H1 (cell line): Measurements from ENCODE around the gene HNRNPU. TPM values are rescaled to one million over a fixed set of nuclear protein-coding genes. Genes with fewer than 3 reads are reported as not detected.

ENCODE experiments used
- CTCF ChIA-PET: fragments of 300-600 bp; sonication (Branson Sonifier 250); formaldehyde crosslinking; loops from one replicate; lab custom pipeline; 2021; ENCODE audit not compliant: partially characterized antibody; lab: Charles Lee
- POLR2A ChIA-PET: fragments of 300-600 bp; sonication (Branson Sonifier 250); formaldehyde crosslinking; loops from one replicate; lab custom pipeline; 2021; ENCODE audit warnings: inconsistent platforms; ENCODE audit not compliant: partially characterized antibody; lab: Charles Lee
- DNase-seq, 2 experiments: peaks; one replicate each; pipeline versions ENCODE4 v3.0.0 to v3.0.0-alpha.2; 2010 to 2022; ENCODE audit warnings: low spot score in 2 of 2, low read depth in 1 of 2, mixed read lengths in 1 of 2
- FAIRE-seq: peaks from 2 replicates; lab custom pipeline; 2011; peaks lifted over from hg19 to GRCh38; lab: Jason Lieb, UNC
- H2AFZ ChIP-seq: 2 replicates; pipeline ENCODE4 v1.8.1; 2012; ENCODE audit warnings: low read length, inconsistent platforms
- H2AK5ac ChIP-seq: 2 replicates; pipeline ENCODE4 v1.6.1; 2013; ENCODE audit warnings: low read depth, low read length
- H2BK120ac ChIP-seq: replicated peaks from 2 replicates; pipeline ENCODE3; 2013; ENCODE audit warnings: low read depth, low read length, inconsistent platforms
- H2BK12ac ChIP-seq: 2 replicates; pipeline ENCODE4 v1.6.1; 2013; ENCODE audit warnings: low read depth, low read length
- H2BK15ac ChIP-seq: 2 replicates; pipeline ENCODE4 v1.6.1; 2013; ENCODE audit warnings: low read length
- H2BK20ac ChIP-seq: 2 replicates; pipeline ENCODE4 v1.6.1; 2013; ENCODE audit warnings: low read length
- H2BK5ac ChIP-seq: 2 replicates; pipeline ENCODE4 v1.6.1; 2013; ENCODE audit warnings: low read depth, low read length
- H3K14ac ChIP-seq: 2 replicates; pipeline ENCODE4 v1.6.1; 2013; ENCODE audit warnings: inconsistent platforms; ENCODE audit not compliant: insufficient read length
- H3K18ac ChIP-seq: 2 replicates; pipeline ENCODE4 v1.6.1; 2013; ENCODE audit warnings: low read length; ENCODE audit errors: extremely low read depth
- H3K23ac ChIP-seq: 2 replicates; pipeline ENCODE4 v1.6.1; 2013; ENCODE audit warnings: inconsistent platforms; ENCODE audit not compliant: insufficient read length
- H3K23me2 ChIP-seq: 2 replicates; pipeline ENCODE4 v1.6.1; 2013; ENCODE audit warnings: low read depth, low read length
- H3K27ac ChIP-seq: 2 replicates; pipeline ENCODE4 v1.6.1; 2011; ENCODE audit warnings: low read depth, low read length, inconsistent platforms
- H3K27me3 ChIP-seq, 4 experiments: replicated peaks in 1 of 4; 1 replicate in 1 of 4; 2 replicates in 3 of 4; pipeline versions ENCODE4 v1.6.1 to v1.8.1; 2011 to 2013; ENCODE audit warnings: low read length in 3 of 4, mild to moderate bottlenecking in 3 of 4, inconsistent platforms in 2 of 4, mixed read lengths in 2 of 4, moderate library complexity in 1 of 4; ENCODE audit not compliant: control insufficient read depth in 3 of 4, insufficient read depth in 3 of 4; ENCODE audit errors: extremely low read depth in 1 of 4
- H3K36me3 ChIP-seq, 4 experiments: 2 replicates each; pipeline versions ENCODE4 v1.6.1 to v1.8.1; 2011 to 2013; ENCODE audit warnings: mild to moderate bottlenecking in 4 of 4, low read length in 3 of 4, moderate library complexity in 2 of 4, control low read depth in 1 of 4, inconsistent platforms in 1 of 4; ENCODE audit not compliant: insufficient read depth in 4 of 4, control insufficient read depth in 2 of 4
- H3K4ac ChIP-seq: replicated peaks from 2 replicates; pipeline ENCODE3; 2013; ENCODE audit warnings: low read length, low read depth, mixed read lengths, inconsistent platforms; ENCODE audit not compliant: insufficient read length
- H3K4me1 ChIP-seq, 4 experiments: replicated peaks in 1 of 4; 1 replicate in 1 of 4; 2 replicates in 3 of 4; pipeline versions ENCODE4 v1.6.1 to v1.8.1; 2011 to 2013; ENCODE audit warnings: low read length in 3 of 4, inconsistent platforms in 2 of 4, mixed read lengths in 1 of 4; ENCODE audit not compliant: insufficient read depth in 4 of 4, control insufficient read depth in 3 of 4
- H3K4me2 ChIP-seq, 2 experiments: 2 replicates each; pipeline versions ENCODE4 v1.6.1 to v1.8.1; 2011 to 2013; ENCODE audit warnings: low read depth in 2 of 2, low read length in 2 of 2, control low read depth in 1 of 2, inconsistent platforms in 1 of 2, mild to moderate bottlenecking in 1 of 2; ENCODE audit not compliant: insufficient read depth in 1 of 2
- H3K4me3 ChIP-seq, 4 experiments: fragments of 200-600, 300-600 bp in 1 of 4; sonication (generic), shearing (Covaris generic), sonication (Bioruptor Twin) in 1 of 4; 2 replicates each; pipeline versions ENCODE4 v1.5.1 to v1.8.1; 2011 to 2016; ENCODE audit warnings: low read length in 4 of 4, low read depth in 3 of 4, control low read depth in 2 of 4, inconsistent platforms in 2 of 4, mild to moderate bottlenecking in 2 of 4, mixed read lengths in 1 of 4, moderate library complexity in 1 of 4; ENCODE audit not compliant: insufficient read depth in 2 of 4; ENCODE audit errors: extremely low read depth in 1 of 4
- H3K56ac ChIP-seq: replicated peaks from 2 replicates; pipeline ENCODE3; 2013; ENCODE audit warnings: low read depth, mild to moderate bottlenecking, mixed read lengths, low read length, inconsistent platforms; ENCODE audit not compliant: insufficient read length
- H3K79me1 ChIP-seq: 2 replicates; pipeline ENCODE4 v1.6.1; 2013; ENCODE audit warnings: low read depth, low read length, control low read depth
- H3K79me2 ChIP-seq, 2 experiments: 2 replicates each; pipeline versions ENCODE4 v1.6.1 to v1.8.1; 2012 to 2013; ENCODE audit warnings: low read length in 2 of 2, mild to moderate bottlenecking in 2 of 2, inconsistent platforms in 1 of 2; ENCODE audit not compliant: insufficient read depth in 2 of 2, control insufficient read depth in 1 of 2
- H3K9ac ChIP-seq, 4 experiments: replicated peaks in 1 of 4; 1 replicate in 1 of 4; 2 replicates in 3 of 4; pipeline versions ENCODE4 v1.6.1 to v1.8.1; 2011 to 2013; ENCODE audit warnings: low read depth in 3 of 4, low read length in 3 of 4, control low read depth in 2 of 4, mild to moderate bottlenecking in 2 of 4, moderate library complexity in 2 of 4, inconsistent platforms in 1 of 4; ENCODE audit errors: extremely low read depth in 1 of 4
- H3K9me3 ChIP-seq, 2 experiments: 2 replicates each; pipeline versions ENCODE4 v1.6.1 to v1.8.1; 2012 to 2013; ENCODE audit warnings: mild to moderate bottlenecking in 2 of 2, moderate library complexity in 2 of 2, control low read depth in 1 of 2, inconsistent platforms in 1 of 2, low read depth in 1 of 2, low read length in 1 of 2, mixed read lengths in 1 of 2; ENCODE audit not compliant: insufficient read depth in 2 of 2
- H4K20me1 ChIP-seq, 2 experiments: replicated peaks in 1 of 2; 2 replicates each; pipeline versions ENCODE3 to v1.8.1; 2011 to 2013; ENCODE audit warnings: inconsistent platforms in 2 of 2, low read length in 2 of 2, mild to moderate bottlenecking in 1 of 2; ENCODE audit not compliant: insufficient read depth in 2 of 2, control insufficient read depth in 1 of 2
- H4K5ac ChIP-seq: 2 replicates; pipeline ENCODE4 v1.6.1; 2013; ENCODE audit warnings: low read length, low read depth, mixed read lengths, inconsistent platforms; ENCODE audit not compliant: insufficient read length
- H4K8ac ChIP-seq: 2 replicates; pipeline ENCODE4 v1.8.0; 2013; ENCODE audit warnings: mild to moderate bottlenecking, moderate library complexity, low read length, inconsistent platforms; ENCODE audit not compliant: insufficient read depth; ENCODE audit errors: extremely low read depth
- H4K91ac ChIP-seq: replicated peaks from 2 replicates; pipeline ENCODE3; 2013; ENCODE audit warnings: low read length, mixed read lengths, inconsistent platforms; ENCODE audit not compliant: insufficient read length
- BACH1 ChIP-seq: IDR thresholded peaks from 2 replicates; pipeline ENCODE4 v1.6.1; 2012; ENCODE audit warnings: low read length, improper control_type of control experiment
- CHD1 ChIP-seq: IDR thresholded peaks from 2 replicates; pipeline ENCODE4 v1.6.1; 2012; ENCODE audit warnings: low read depth, low read length, improper control_type of control experiment
- CTCF ChIP-seq, 3 experiments: IDR thresholded peaks; 1 replicate in 2 of 3; 2 replicates in 1 of 3; pipeline versions ENCODE4 v1.5.1 to v1.6.1; 2011; ENCODE audit warnings: low read length in 3 of 3, mild to moderate bottlenecking in 3 of 3, inconsistent platforms in 2 of 3, low read depth in 1 of 3, moderate library complexity in 1 of 3; ENCODE audit not compliant: insufficient read depth in 1 of 3; ENCODE audit errors: control extremely low read depth in 1 of 3
- FOSL1 ChIP-seq: IDR thresholded peaks from 2 replicates; pipeline ENCODE4 v1.6.1; 2011; ENCODE audit warnings: mild to moderate bottlenecking, low read depth, low read length, moderate library complexity; ENCODE audit not compliant: insufficient read depth
- POLR2A ChIP-seq, 2 experiments: IDR thresholded peaks; 1 replicate in 1 of 2; 2 replicates in 1 of 2; pipeline ENCODE4 v1.6.1; 2011; ENCODE audit warnings: low read depth in 2 of 2, low read length in 2 of 2, mild to moderate bottlenecking in 2 of 2; ENCODE audit errors: control extremely low read depth in 1 of 2
- SIX5 ChIP-seq: IDR thresholded peaks from 2 replicates; pipeline ENCODE4 v1.6.1; 2011; ENCODE audit warnings: mild to moderate bottlenecking, low read depth, low read length
- SP2 ChIP-seq: IDR thresholded peaks from 2 replicates; pipeline ENCODE4 v1.6.1; 2012; ENCODE audit warnings: mild to moderate bottlenecking, low read length, inconsistent platforms
- WGBS, 2 experiments: shearing (Covaris generic) in 1 of 2; methylation state at CpG; one replicate each; pipeline versions ENCODE4 v1.1.6 to v1.1.7; 2013 to 2015; ENCODE audit warnings: low lambda C conversion rate in 2 of 2, mixed read lengths in 2 of 2, inconsistent platforms in 1 of 2, low coverage in 1 of 2, missing lambda C conversion rate in 1 of 2; ENCODE audit not compliant: insufficient replicate concordance in 2 of 2, insufficient coverage in 1 of 2, insufficient read length in 1 of 2; ENCODE audit errors: extremely low coverage in 1 of 2, missing lambda C conversion rate in 1 of 2; 5-methylcytosine and 5-hydroxymethylcytosine counted together
- polyA plus RNA-seq, 7 experiments: library from polyadenylated mRNA; depleted of rRNA in 3 of 7; stranded (reverse) in 5 of 7; unstranded in 2 of 7; fragments of >200 nt in 5 of 7; fragments of 200-250 nt in 2 of 7; gene quantifications; 1 replicate in 5 of 7; 2 replicates in 1 of 7; 4 replicates in 1 of 7; pipeline versions ENCODE4 v1.2.1 to v1.2.3, GENCODE V29; 2011 to 2013; ENCODE audit warnings: missing spikeins in 2 of 7, mixed read lengths in 2 of 7
- total RNA-seq: library from RNA; stranded (reverse); fragmentation: NEBNext Ultra II Directional; extraction: Animal tissue kit (Norgen Biotek cat#: 25700); gene quantifications from 2 replicates; pipeline ENCODE4 v1.2.1, GENCODE V29; 2021
- TF ChIP-seq, protein P1 (sequence below): IDR thresholded peaks from 2 replicates; pipeline ENCODE4 v1.6.1; 2011; ENCODE audit warnings: low read depth, mild to moderate bottlenecking, low read length; ENCODE audit not compliant: insufficient read depth

Gene HNRNPU
- total and polyA plus RNA-seq, 2 of the 8 experiments (the other 6 are each of a cell fraction or from before 2014, with no cell fraction given), result 95.6 to 606 TPM

DNA sequence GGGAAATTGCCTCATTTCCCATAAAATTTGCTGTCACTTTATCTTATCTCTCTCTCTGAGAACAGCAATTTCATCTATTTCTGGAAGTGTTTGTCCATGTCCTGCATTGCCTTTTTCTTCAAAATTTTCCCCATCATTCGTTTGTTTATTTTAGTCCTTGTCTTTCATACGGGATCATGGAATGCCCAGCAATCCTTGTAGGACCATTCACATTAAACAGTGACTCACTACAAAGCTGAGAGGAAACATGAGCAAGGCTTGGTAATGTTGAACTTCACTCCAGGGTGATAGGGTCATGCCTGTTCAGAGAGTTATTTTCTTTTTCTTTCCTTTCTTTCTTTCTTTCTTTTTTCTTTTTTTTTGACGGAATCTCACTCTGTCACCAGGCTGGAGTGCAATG lies 32.2 kb upstream of the HNRNPU start:
- no peak overlapping the region for H3K4me3 ChIP-seq
- no peak overlapping the region for H3K27ac ChIP-seq
- no peak overlapping the region for H3K56ac ChIP-seq
- DNase-seq (no peak), FAIRE-seq (no peak)
- peaks cover 2% of the 10 kb centered on the region; the same call in 1 of the 2 replicates for H3K23me2 ChIP-seq
- TF ChIP-seq CHD1, result no peak
- no peak for TF ChIP-seq FOSL1
- TF ChIP-seq BACH1, result no peak
- TF ChIP-seq, protein P1, sequence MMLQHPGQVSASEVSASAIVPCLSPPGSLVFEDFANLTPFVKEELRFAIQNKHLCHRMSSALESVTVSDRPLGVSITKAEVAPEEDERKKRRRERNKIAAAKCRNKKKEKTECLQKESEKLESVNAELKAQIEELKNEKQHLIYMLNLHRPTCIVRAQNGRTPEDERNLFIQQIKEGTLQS, result no peak
- TF ChIP-seq SP2, result no peak
- TF ChIP-seq SIX5, result no peak
- TF ChIP-seq CTCF (IDR thresholded peaks at IDR 0.05; ENCODE audit: control extremely low read depth in 1 of 3, insufficient read depth in 1 of 3, low read depth in 1 of 3, low read length in 3 of 3), result no peak
- TF ChIP-seq POLR2A (IDR thresholded peaks at IDR 0.05; ENCODE audit: control extremely low read depth in 1 of 2, low read depth in 2 of 2, low read length in 2 of 2), result no peak
- no peak overlapping the region for H2BK120ac ChIP-seq
- 88% methylated on average over 2 of the region's 3 CpGs; no CpG with 5 or more reads in 1 of the 2 experiments for WGBS, 2 experiments
- H3K4ac ChIP-seq, result no peak overlapping the region
- H2BK15ac ChIP-seq, result no peak overlapping the region
- H3K79me2 ChIP-seq, result no peaks in the 10 kb centered on the region
- H3K4me2 ChIP-seq, result no peak overlapping the region
- no peak overlapping the region for H3K14ac ChIP-seq
- H2BK12ac ChIP-seq, result no peak overlapping the region
- no peak overlapping the region for H3K18ac ChIP-seq
- no peak overlapping the region for H3K9ac ChIP-seq
- CTCF ChIA-PET, result no interaction called here
- no peak overlapping the region for H3K23ac ChIP-seq
- no peak overlapping the region for H2BK20ac ChIP-seq
- H3K27me3 ChIP-seq, result no peaks in the 10 kb centered on the region
- no peak overlapping the region for H2AFZ ChIP-seq
- peaks cover 0 to 4% (median under 1%) of the 10 kb centered on the region in 4 experiments; a peak in 2 of 7 replicates for H3K4me1 ChIP-seq
- H2AK5ac ChIP-seq, result no peak overlapping the region
- H3K9me3 ChIP-seq, result no peaks in the 10 kb centered on the region
- no peak overlapping the region for H4K5ac ChIP-seq
- POLR2A ChIA-PET, result no interaction called here
- no peaks in the 10 kb centered on the region for H3K36me3 ChIP-seq
- no peak overlapping the region for H4K91ac ChIP-seq
- H4K8ac ChIP-seq, result no peak overlapping the region
- H4K20me1 ChIP-seq, result peaks cover 0 to 1% of the 10 kb centered on the region in 2 experiments
- H2BK5ac ChIP-seq, result no peak overlapping the region
- H3K79me1 ChIP-seq, result no peaks in the 10 kb centered on the region
